ENCODE measurements around the gene ITGA2B.
"Not testable (repeated sequence)": the region's sequence is repeated elsewhere in the genome, so short reads cannot be mapped to it uniquely, and the experiment has no call there.

Gene ITGA2B

GRCh38 chr17:44396946-44397345 lies 7.5 kb upstream of the ITGA2B start:
- Histone ChIP-seq H3K4me3 (ENCODE audit: low read depth, low read length) (no peak overlapping the region), H3K4me1 (no peaks in the 10 kb centered on the region), H3K9me3 (no peaks in the 10 kb centered on the region), H3K27me3 (no peaks in the 10 kb centered on the region), H3K36me3 (peaks cover 42% of the 10 kb centered on the region)
- no peak for TF ChIP-seq CTCF (IDR thresholded peaks at IDR 0.05; ENCODE audit: low read depth, low read length)
- no peak for DNase-seq

- H3K36me3 ChIP-seq: peaks cover 25% of the 10 kb centered on the region
- no peak for TF ChIP-seq CTCF (IDR thresholded peaks at IDR 0.05; ENCODE audit: low read depth, low read length)
- H3K27me3 ChIP-seq: no peaks in the 10 kb centered on the region
- no peaks in the 10 kb centered on the region for H3K4me1 ChIP-seq
- no peak for DNase-seq
- no peak overlapping the region for H3K4me3 ChIP-seq (ENCODE audit: low read depth, low read length)
- no peaks in the 10 kb centered on the region for H3K9me3 ChIP-seq
These were observed 5.4 kb upstream of the ITGA2B start for GRCh38 chr17:44394833-44395232.

GRCh38 chr17:44394112-44394511 lies 4.7 kb upstream of the ITGA2B start:
- DNase-seq; H3K9me3 ChIP-seq; H3K27me3 ChIP-seq; H3K4me3 ChIP-seq (ENCODE audit: low read depth, low read length); H3K4me1 ChIP-seq: not testable (repeated sequence)
- peaks cover 17% of the 10 kb centered on the region for H3K36me3 ChIP-seq

- Histone ChIP-seq H3K4me3 (ENCODE audit: low read depth, low read length) (no peak overlapping the region), H3K4me1 (no peaks in the 10 kb centered on the region), H3K36me3 (no peaks in the 10 kb centered on the region), H3K9me3 (no peaks in the 10 kb centered on the region), H3K27me3 (no peaks in the 10 kb centered on the region)
- TF ChIP-seq CTCF (IDR thresholded peaks at IDR 0.05; ENCODE audit: low read depth, low read length): no peak
- no peak for DNase-seq
These were observed 911 bp upstream of the ITGA2B start for GRCh38 chr17:44390250-44390870.

GRCh38 chr17:44389723-44390202 lies 314 bp upstream of the ITGA2B start:
- no peak for TF ChIP-seq CTCF (IDR thresholded peaks at IDR 0.05; ENCODE audit: low read depth, low read length)
- H3K4me3 ChIP-seq (ENCODE audit: low read depth, low read length): no peak overlapping the region
- no peaks in the 10 kb centered on the region for H3K4me1 ChIP-seq
- no peaks in the 10 kb centered on the region for H3K27me3 ChIP-seq
- no peak for DNase-seq
- no peaks in the 10 kb centered on the region for H3K9me3 ChIP-seq
- H3K36me3 ChIP-seq: no peaks in the 10 kb centered on the region

- Histone ChIP-seq H3K4me1 (no peaks in the 10 kb centered on the region), H3K27me3 (no peaks in the 10 kb centered on the region), H3K4me3 (ENCODE audit: low read depth, low read length) (no peak overlapping the region), H3K36me3 (no peaks in the 10 kb centered on the region), H3K9me3 (no peaks in the 10 kb centered on the region)
- TF ChIP-seq CTCF (IDR thresholded peaks at IDR 0.05; ENCODE audit: low read depth, low read length): no peak
- DNase-seq: no peak
These were observed 1.6 kb downstream of the ITGA2B start for GRCh38 chr17:44387804-44388203.

- no peak for TF ChIP-seq CTCF (IDR thresholded peaks at IDR 0.05; ENCODE audit: low read depth, low read length)
- H3K36me3 ChIP-seq: no peaks in the 10 kb centered on the region
- H3K27me3 ChIP-seq: no peaks in the 10 kb centered on the region
- peak overlapping the region; percentile 62 for H3K4me3 ChIP-seq (ENCODE audit: low read depth, low read length)
- no peaks in the 10 kb centered on the region for H3K4me1 ChIP-seq
- no peaks in the 10 kb centered on the region for H3K9me3 ChIP-seq
- no peak for DNase-seq
These were observed 3.3 kb downstream of the ITGA2B start for GRCh38 chr17:44386182-44386525.

Measured in BE2C (cell line).